GM12878 (cell line): ENCODE measurements around the gene YARS1. TPM values are rescaled to one million over a fixed set of nuclear protein-coding genes. Genes with fewer than 3 reads are reported as not detected.

Source experiments
- ATAC-seq: fragments of 200-7000 bp; cut with Tn5 transposase; 3 replicates; pipeline ENCODE4 v1.9.1; 2020; ENCODE audit warnings: mild to moderate bottlenecking, moderate library complexity
- BruUV-seq: library from RNA; stranded (reverse); fragments of 400-500 nt; replicated peaks from 2 replicates; lab custom pipeline; 2021; lab: Mats Ljungman, UMichigan
- CTCF ChIA-PET: fragments of 300-600 bp; sonication (Branson Sonifier 250); formaldehyde crosslinking; extraction: SDS; loops from one replicate; lab custom pipeline; 2021; ENCODE audit warnings: inconsistent platforms; lab: Yijun Ruan, JAX
- POLR2A ChIA-PET: fragments of 350-600 bp; formaldehyde crosslinking; extraction: SDS; loops from one replicate; lab custom pipeline; 2021; ENCODE audit warnings: inconsistent platforms; lab: Charles Lee
- RAD21 ChIA-PET: fragments of 300-600 bp; sonication (Branson Sonifier 250); formaldehyde crosslinking; loops from one replicate; lab custom pipeline; 2023; ENCODE audit warnings: antibody characterized with exemption; ENCODE audit not compliant: unreplicated experiment; lab: Charles Lee
- SMC1A ChIA-PET: fragments of 300-600 bp; sonication (Branson Sonifier 250); formaldehyde crosslinking; loops from one replicate; lab custom pipeline; 2023; ENCODE audit not compliant: unreplicated experiment, uncharacterized antibody; lab: Charles Lee
- DNase-seq: peaks from one replicate; pipeline ENCODE4 v3.0.0-alpha.2; 2011; ENCODE audit warnings: low read depth, low spot score
- FAIRE-seq: peaks from 3 replicates; lab custom pipeline; 2011; peaks lifted over from hg19 to GRCh38; lab: Jason Lieb, UNC
- H2AFZ ChIP-seq: 2 replicates; pipeline ENCODE4 v1.6.0; 2011; ENCODE audit warnings: low read depth, low read length, control low read depth; ENCODE audit not compliant: control insufficient read depth
- H3K27ac ChIP-seq: 2 replicates; pipeline ENCODE4 v1.5.1; 2011; ENCODE audit warnings: control low read depth; ENCODE audit not compliant: control insufficient read depth, insufficient read depth
- H3K27me3 ChIP-seq, 2 experiments: replicated peaks in 1 of 2; 2 replicates each; pipeline versions ENCODE4 v1.6.0 to v1.6.1; 2011; ENCODE audit warnings: low read length in 1 of 2; ENCODE audit not compliant: control insufficient read depth in 2 of 2, insufficient read depth in 2 of 2
- H3K36me3 ChIP-seq, 2 experiments: 2 replicates each; pipeline ENCODE4 v1.5.1; 2011; ENCODE audit warnings: low read length in 1 of 2; ENCODE audit not compliant: control insufficient read depth in 2 of 2, insufficient read depth in 2 of 2
- H3K4me1 ChIP-seq: 2 replicates; pipeline ENCODE4 v1.6.1; 2011; ENCODE audit warnings: mild to moderate bottlenecking, low read length, moderate library complexity, mixed read lengths; ENCODE audit not compliant: control insufficient read depth, insufficient read depth
- H3K4me2 ChIP-seq: 2 replicates; pipeline ENCODE4 v1.6.0; 2011; ENCODE audit warnings: control low read depth; ENCODE audit not compliant: control insufficient read depth, insufficient read depth
- H3K4me3 ChIP-seq: fragments of 200-600 bp; sonication (generic); 2 replicates; pipeline ENCODE4 v1.5.1; 2016
- H3K79me2 ChIP-seq: 2 replicates; pipeline ENCODE4 v1.6.0; 2011; ENCODE audit warnings: low read length; ENCODE audit not compliant: control insufficient read depth, insufficient read depth
- H3K9ac ChIP-seq: 2 replicates; pipeline ENCODE4 v1.8.0; 2011; ENCODE audit warnings: low read length, control low read depth, mixed read lengths; ENCODE audit not compliant: control insufficient read depth, insufficient read depth
- H3K9me3 ChIP-seq: replicated peaks from 3 replicates; pipeline ENCODE4 v1.5.1; 2011; ENCODE audit warnings: mild to moderate bottlenecking, low read length; ENCODE audit not compliant: control insufficient read depth, insufficient read depth
- H4K20me1 ChIP-seq: 2 replicates; pipeline ENCODE4 v1.6.0; 2011; ENCODE audit not compliant: control insufficient read depth, insufficient read depth
- IKZF2 ChIP-seq, 2 experiments: fragments of 450-650 bp; IDR thresholded peaks; 2 replicates each; pipeline ENCODE4 v1.6.1; 2017; ENCODE audit warnings: mild to moderate bottlenecking in 2 of 2, moderate library complexity in 2 of 2
- MYC ChIP-seq: IDR thresholded peaks from 2 replicates; pipeline ENCODE4 v1.6.1; 2011; ENCODE audit warnings: mild to moderate bottlenecking, low read length, moderate library complexity, inconsistent platforms; ENCODE audit not compliant: insufficient read depth, insufficient replicate concordance, insufficient read length, severe bottlenecking
- NFYA ChIP-seq: IDR thresholded peaks from 2 replicates; pipeline ENCODE4 v1.6.1; 2011; ENCODE audit warnings: low read depth, mild to moderate bottlenecking, low read length, improper control_type of control experiment, borderline replicate concordance
- PAX5 ChIP-seq: IDR thresholded peaks from 2 replicates; pipeline ENCODE4 v1.6.1; 2011; ENCODE audit warnings: low read depth, low read length, borderline replicate concordance
- PAX8 ChIP-seq: fragments of 450-650 bp; IDR thresholded peaks from 2 replicates; pipeline ENCODE4 v1.6.1; 2017; ENCODE audit warnings: mild to moderate bottlenecking, moderate library complexity
- RAD21 ChIP-seq: IDR thresholded peaks from 2 replicates; pipeline ENCODE4 v1.6.1; 2011; ENCODE audit warnings: mild to moderate bottlenecking, low read depth, low read length, moderate library complexity; ENCODE audit not compliant: insufficient read depth
- RBBP5 ChIP-seq: fragments of 200-600 bp; sonication (generic); conservative IDR thresholded peaks from 2 replicates; pipeline ENCODE4 v1.6.1; 2016
- WGBS: methylation state at CpG from one replicate; pipeline ENCODE4 v1.1.6; 2016; ENCODE audit warnings: low lambda C conversion rate; ENCODE audit not compliant: insufficient replicate concordance, insufficient coverage; ENCODE audit errors: missing lambda C conversion rate; 5-methylcytosine and 5-hydroxymethylcytosine counted together
- in situ Hi-C: fragments of 300-500 bp; cut with MboI; formaldehyde crosslinking; loops from 9 replicates; pipeline ENCODE4 v1.14.3; 2018; ENCODE audit warnings: mixed read lengths
- intact Hi-C: fragments of 100-400 bp; cut with micrococcal nuclease; formaldehyde crosslinking; loops from one replicate; pipeline ENCODE4 v1.14.2; 2022; ENCODE audit not compliant: unreplicated experiment
- polyA plus RNA-seq, 11 experiments: library from polyadenylated mRNA; depleted of rRNA in 4 of 11; unstranded in 6 of 11; stranded (reverse) in 5 of 11; fragments of >200 nt; fragmentation: Nextera tagmentation in 4 of 11; fragmentation: Illumina TruSeq in 1 of 11; extraction: Ambion mirVana in 4 of 11; extraction: Trizol in 1 of 11; gene quantifications; 1 replicate in 1 of 11; 2 replicates in 10 of 11; pipeline versions ENCODE4 v1.2.1 to v1.2.3, GENCODE V29; 2011 to 2016; ENCODE audit warnings: inconsistent platforms in 2 of 11, missing spikeins in 2 of 11, low read depth in 1 of 11
- total RNA-seq, 4 experiments: library from RNA; depleted of rRNA in 3 of 4; stranded (reverse); fragments of >200 nt in 3 of 4; fragmentation: Illumina TruSeq in 1 of 4; extraction: Trizol in 1 of 4; gene quantifications; 2 replicates each; pipeline versions ENCODE4 v1.2.1 to v1.2.3, GENCODE V29; 2013 to 2021
- TF ChIP-seq, protein P1 (sequence below): IDR thresholded peaks from 2 replicates; pipeline ENCODE4 v1.6.1; 2011; ENCODE audit warnings: mild to moderate bottlenecking, low read depth, low read length, moderate library complexity; ENCODE audit not compliant: insufficient replicate concordance

YARS1 gene
- total and polyA plus RNA-seq, 10 of the 15 experiments (the other 5 are each of a cell fraction or from before 2014, with no cell fraction given): 39.9 to 202 (median 136) TPM

DNA sequence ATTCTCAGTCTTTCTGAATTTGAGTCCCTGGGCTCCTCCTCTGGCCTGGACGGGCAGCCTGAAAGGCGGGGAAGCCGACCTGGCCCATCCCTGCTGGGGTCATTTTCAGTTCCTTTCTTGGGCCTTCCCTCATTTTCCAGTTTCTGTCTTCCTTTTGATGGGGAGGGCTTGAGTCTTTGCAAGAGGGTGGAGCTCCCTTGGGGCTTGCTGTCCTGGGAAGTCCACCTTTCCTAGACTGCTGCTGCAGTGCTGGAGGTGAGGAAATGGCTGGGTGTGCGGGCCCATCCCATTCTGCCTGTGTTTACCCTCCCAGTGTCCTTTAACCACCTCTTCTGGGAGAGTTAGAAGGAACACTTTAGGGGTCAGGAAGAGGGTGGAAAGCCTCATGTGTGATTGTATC, 74.2 kb downstream of the YARS1 start:
- POLR2A ChIA-PET: no interaction called here
- Histone ChIP-seq H3K9ac (no peak overlapping the region), H3K4me1 (no peaks in the 10 kb centered on the region), H3K4me2 (no peak overlapping the region), H2AFZ (no peak overlapping the region)
- 39% methylated on average over 4 of the region's 4 CpGs for WGBS
- CTCF ChIA-PET: interaction anchor here (1.1 kb wide), 2 partner anchors 10 to 17 kb away, joined by 3 read pairs; no protein-coding TSS in a partner anchor
- RAD21 ChIA-PET: no interaction called here
- SMC1A ChIA-PET: interaction anchor here (0.8 to 0.9 kb wide), 2 partner anchors 30 to 31 kb away, joined by 3 read pairs; no protein-coding TSS in a partner anchor
- TF ChIP-seq NFYA: no peak
- TF ChIP-seq, all 136 proteins: peak for 0
- no peaks in the 10 kb centered on the region for H4K20me1 ChIP-seq
- FAIRE-seq (no peak), DNase-seq (no peak), ATAC-seq (no peak)
- H3K4me3 ChIP-seq: no peak overlapping the region
- no peak overlapping the region for H3K27ac ChIP-seq
- in situ Hi-C loops: no loop called here
- peaks cover 5 to 11% of the 10 kb centered on the region in 2 experiments for H3K27me3 ChIP-seq
- no peaks in the 10 kb centered on the region for H3K36me3 ChIP-seq
- no TSS peak for BruUV-seq
- H3K79me2 ChIP-seq: no peaks in the 10 kb centered on the region
- no peaks in the 10 kb centered on the region for H3K9me3 ChIP-seq
- intact Hi-C loops: no loop called here

DNA sequence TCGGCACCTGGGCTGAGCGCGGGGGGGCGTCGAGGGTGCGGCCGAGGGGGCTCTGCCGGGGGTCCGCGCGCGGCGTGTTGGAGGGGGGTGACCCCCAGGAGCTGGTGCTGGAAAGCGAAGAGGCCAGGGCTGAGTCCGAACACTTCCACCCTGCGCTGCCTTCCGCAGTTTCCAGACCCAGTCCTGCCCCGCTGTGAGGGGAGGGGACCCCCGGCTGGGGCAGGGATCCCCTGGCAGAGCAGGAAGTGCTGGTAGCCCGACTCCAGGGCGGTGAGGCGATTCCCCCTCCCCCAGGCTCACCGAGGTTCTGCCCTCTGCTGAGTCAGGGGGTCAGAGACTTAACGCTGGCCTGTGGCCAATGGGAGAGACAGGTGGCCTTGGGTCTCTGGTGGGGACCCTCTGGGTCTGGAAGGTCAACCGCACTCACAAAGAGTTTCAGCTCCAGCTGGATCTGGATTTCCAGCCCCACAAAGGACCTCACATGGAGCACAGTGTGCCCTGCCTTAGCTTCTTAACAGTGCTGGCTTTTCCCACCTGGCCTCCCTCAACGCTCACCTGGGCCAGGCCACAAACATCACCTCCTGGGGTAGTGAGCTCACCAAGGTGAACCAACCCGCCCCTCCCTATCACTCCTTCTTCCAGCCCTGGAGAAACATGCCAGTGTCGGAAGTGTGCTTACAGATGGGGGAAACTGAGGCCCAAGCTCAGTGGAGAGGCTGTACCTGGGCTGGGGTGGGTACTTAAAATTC, 74.8 kb downstream of the YARS1 start:
- FAIRE-seq (no peak), ATAC-seq (no peak), DNase-seq (no peak)
- Histone ChIP-seq H3K4me2 (peak overlapping the region; percentile 60; the same call in 1 of the 2 replicates), H3K4me1 (no peaks in the 10 kb centered on the region), H3K9me3 (no peaks in the 10 kb centered on the region), H4K20me1 (no peaks in the 10 kb centered on the region), H3K27me3 (peaks cover 5 to 11% of the 10 kb centered on the region in 2 experiments), H3K4me3 (peak overlapping the region; percentile 57; the same call in 1 of the 2 replicates), H3K79me2 (no peaks in the 10 kb centered on the region), H2AFZ (no peak overlapping the region), H3K27ac (no peak overlapping the region), H3K9ac (no peak overlapping the region), H3K36me3 (no peaks in the 10 kb centered on the region)
- TF ChIP-seq MYC: no peak
- no peak for TF ChIP-seq PAX8
- TF ChIP-seq, protein P1, sequence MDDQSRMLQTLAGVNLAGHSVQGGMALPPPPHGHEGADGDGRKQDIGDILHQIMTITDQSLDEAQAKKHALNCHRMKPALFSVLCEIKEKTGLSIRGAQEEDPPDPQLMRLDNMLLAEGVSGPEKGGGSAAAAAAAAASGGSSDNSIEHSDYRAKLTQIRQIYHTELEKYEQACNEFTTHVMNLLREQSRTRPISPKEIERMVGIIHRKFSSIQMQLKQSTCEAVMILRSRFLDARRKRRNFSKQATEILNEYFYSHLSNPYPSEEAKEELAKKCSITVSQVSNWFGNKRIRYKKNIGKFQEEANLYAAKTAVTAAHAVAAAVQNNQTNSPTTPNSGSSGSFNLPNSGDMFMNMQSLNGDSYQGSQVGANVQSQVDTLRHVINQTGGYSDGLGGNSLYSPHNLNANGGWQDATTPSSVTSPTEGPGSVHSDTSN: no peak
- TF ChIP-seq RAD21: no peak
- no peak for TF ChIP-seq IKZF2 (IDR thresholded peaks at IDR 0.05)
- no peak for TF ChIP-seq RBBP5
- TF ChIP-seq PAX5: no peak
- intact Hi-C loops (no loop called here), in situ Hi-C loops (no loop called here)
- CTCF ChIA-PET: interaction anchor here (1.1 kb wide), 2 partner anchors 9 to 17 kb away, joined by 3 read pairs; no protein-coding TSS in a partner anchor
- SMC1A ChIA-PET: interaction anchor here (0.8 to 0.9 kb wide), 2 partner anchors 31 to 32 kb away, joined by 3 read pairs; no protein-coding TSS in a partner anchor
- no TSS peak for BruUV-seq
- 45% methylated on average over 12 of the region's 28 CpGs for WGBS
- POLR2A ChIA-PET: no interaction called here
- RAD21 ChIA-PET: no interaction called here
